ENCODE results near the gene RASAL2.

DNA sequence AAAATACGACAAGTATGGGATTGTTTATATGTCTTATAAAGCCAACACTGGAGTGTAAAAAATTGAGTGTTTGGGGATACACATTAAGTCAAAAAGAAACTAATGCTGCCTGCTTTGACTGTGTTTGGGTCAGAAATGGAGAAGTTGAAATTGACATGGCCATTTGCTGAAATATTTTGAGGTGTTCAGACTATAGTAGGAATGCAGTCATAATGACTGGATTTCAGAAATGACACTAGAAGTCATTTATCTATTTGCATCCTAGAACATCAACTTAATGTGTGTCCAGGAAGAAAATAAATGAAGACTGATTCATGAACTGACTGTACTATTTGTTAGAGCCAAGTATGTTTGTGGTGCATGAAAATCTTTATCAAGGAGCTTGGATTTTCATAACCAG is 28.4 kb downstream of the RASAL2 start:
- no peak for TF ChIP-seq CTCF (IDR thresholded peaks at IDR 0.05)
- no peak for TF ChIP-seq ZFX (IDR thresholded peaks at IDR 0.05; ENCODE audit: borderline replicate concordance)

Data from 22Rv1 (cell line).